ENCODE measurements around the gene ABCA6. TPM values are rescaled to one million over a fixed set of nuclear protein-coding genes. Genes with fewer than 3 reads are reported as not detected.

The ABCA6 gene
- polyA plus RNA-seq, 2 of the 4 experiments (the other 2 are of a cell fraction) = 0.05 TPM; not detected in 1

DNA sequence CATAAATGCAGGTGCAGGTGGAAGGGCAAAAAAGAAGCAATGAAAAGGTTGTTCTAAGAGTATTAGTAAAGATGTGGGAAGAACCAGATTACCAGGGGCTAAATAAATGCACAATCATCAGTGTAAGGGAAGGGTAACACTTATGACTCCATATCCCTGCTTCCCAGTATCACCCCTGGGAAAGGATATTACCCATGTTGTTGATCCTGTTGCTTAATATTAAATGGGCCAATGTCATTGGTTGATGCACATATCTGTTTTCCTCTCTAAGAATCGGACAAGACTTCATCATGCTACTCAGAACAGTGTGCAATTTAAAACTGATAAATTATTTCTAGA, 34.7 kb upstream of the ABCA6 start:
- no peak overlapping the region for H3K4me3 ChIP-seq
- H3K4me2 ChIP-seq = peak overlapping the region; percentile 62; the same call in 2 of the 3 replicates
- ATAC-seq = no peak
- POLR2A ChIA-PET = no interaction called here
- no peak for FAIRE-seq
- CTCF ChIA-PET = no interaction called here
- DNase-seq (ENCODE audit: low read depth in 1 of 2, low spot score in 1 of 2) = no peak
- H3K27ac ChIP-seq = peak overlapping the region; percentile 76 to 85
- TF ChIP-seq FOXS1 (CRISPR knock-in tag; IDR thresholded peaks at IDR 0.05) = no peak
- no peak for TF ChIP-seq CHD2 (IDR thresholded peaks at IDR 0.05; ENCODE audit: low read length, partially characterized antibody)
- TF ChIP-seq POLR2AphosphoS2 (conservative IDR thresholded peaks at IDR 0.05; ENCODE audit: low read length) = no peak
- TF ChIP-seq, protein P1, sequence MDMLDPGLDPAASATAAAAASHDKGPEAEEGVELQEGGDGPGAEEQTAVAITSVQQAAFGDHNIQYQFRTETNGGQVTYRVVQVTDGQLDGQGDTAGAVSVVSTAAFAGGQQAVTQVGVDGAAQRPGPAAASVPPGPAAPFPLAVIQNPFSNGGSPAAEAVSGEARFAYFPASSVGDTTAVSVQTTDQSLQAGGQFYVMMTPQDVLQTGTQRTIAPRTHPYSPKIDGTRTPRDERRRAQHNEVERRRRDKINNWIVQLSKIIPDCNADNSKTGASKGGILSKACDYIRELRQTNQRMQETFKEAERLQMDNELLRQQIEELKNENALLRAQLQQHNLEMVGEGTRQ (IDR thresholded peaks at IDR 0.05) = no peak
- TF ChIP-seq ZSCAN20 (CRISPR knock-in tag; IDR thresholded peaks at IDR 0.05) = no peak
- no peak for TF ChIP-seq NPAS2 (CRISPR knock-in tag; IDR thresholded peaks at IDR 0.05; ENCODE audit: borderline replicate concordance)
- TF ChIP-seq SMC3 (IDR thresholded peaks at IDR 0.05) = no peak
- TF ChIP-seq NFE2L2 (conservative IDR thresholded peaks at IDR 0.05; ENCODE audit: low read length) = no peak
- TF ChIP-seq FOSL2 (IDR thresholded peaks at IDR 0.05) = no peak
- TF ChIP-seq FOSL2 (CRISPR knock-in tag; IDR thresholded peaks at IDR 0.05) = no peak
- TF ChIP-seq BCL3 (IDR thresholded peaks at IDR 0.05) = no peak
- TF ChIP-seq FOSB (CRISPR knock-in tag; IDR thresholded peaks at IDR 0.05) = no peak
- TF ChIP-seq, protein P2, sequence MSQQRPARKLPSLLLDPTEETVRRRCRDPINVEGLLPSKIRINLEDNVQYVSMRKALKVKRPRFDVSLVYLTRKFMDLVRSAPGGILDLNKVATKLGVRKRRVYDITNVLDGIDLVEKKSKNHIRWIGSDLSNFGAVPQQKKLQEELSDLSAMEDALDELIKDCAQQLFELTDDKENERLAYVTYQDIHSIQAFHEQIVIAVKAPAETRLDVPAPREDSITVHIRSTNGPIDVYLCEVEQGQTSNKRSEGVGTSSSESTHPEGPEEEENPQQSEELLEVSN (IDR thresholded peaks at IDR 0.05; ENCODE audit: borderline replicate concordance, low read depth) = no peak
- TF ChIP-seq SREBF2 (IDR thresholded peaks at IDR 0.05) = no peak
- TF ChIP-seq, protein P3, sequence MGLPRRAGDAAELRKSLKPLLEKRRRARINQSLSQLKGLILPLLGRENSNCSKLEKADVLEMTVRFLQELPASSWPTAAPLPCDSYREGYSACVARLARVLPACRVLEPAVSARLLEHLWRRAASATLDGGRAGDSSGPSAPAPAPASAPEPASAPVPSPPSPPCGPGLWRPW (IDR thresholded peaks at IDR 0.05) = no peak
- no peak for TF ChIP-seq ZFP36 (IDR thresholded peaks at IDR 0.05; ENCODE audit: borderline replicate concordance, partially characterized antibody)
- TF ChIP-seq MAZ (IDR thresholded peaks at IDR 0.05; ENCODE audit: borderline replicate concordance, low read depth, low read length) = no peak
- H3K4me1 ChIP-seq = peaks cover 24% of the 10 kb centered on the region
- H3K9me3 ChIP-seq = 0 out of 3 replicates have a peak, but pooled peaks cover 3% of the 10 kb centered on the region
- 79% methylated on average over 1 of the region's 1 CpG for WGBS (ENCODE audit: missing lambda C conversion rate)

- Histone ChIP-seq H3K9me3 (0 out of 3 replicates have a peak, but pooled peaks cover 3% of the 10 kb centered on the region), H3K4me1 (peaks cover 24% of the 10 kb centered on the region), H3K27ac (peak overlapping the region; percentile 76 to 85), H3K4me3 (no peak overlapping the region), H3K4me2 (peak overlapping the region; percentile 62)
- ChIA-PET POLR2A (no interaction called here), CTCF (no interaction called here)
- 22% methylated on average over 4 of the region's 4 CpGs for WGBS (ENCODE audit: missing lambda C conversion rate)
- FAIRE-seq = peak; percentile 96
- DNase-seq (ENCODE audit: low read depth in 1 of 2, low spot score in 1 of 2) = peak; percentile 24 to 88
- peak; percentile 96 to 98 for ATAC-seq
- TF ChIP-seq EP300 (IDR thresholded peaks at IDR 0.05) = peak; percentile 41 to 65; a peak in 3 of 5 replicates
- TF ChIP-seq MAX (IDR thresholded peaks at IDR 0.05) = peak; percentile 77
- TF ChIP-seq KDM5A (IDR thresholded peaks at IDR 0.05) = no peak
- TF ChIP-seq, protein P4, sequence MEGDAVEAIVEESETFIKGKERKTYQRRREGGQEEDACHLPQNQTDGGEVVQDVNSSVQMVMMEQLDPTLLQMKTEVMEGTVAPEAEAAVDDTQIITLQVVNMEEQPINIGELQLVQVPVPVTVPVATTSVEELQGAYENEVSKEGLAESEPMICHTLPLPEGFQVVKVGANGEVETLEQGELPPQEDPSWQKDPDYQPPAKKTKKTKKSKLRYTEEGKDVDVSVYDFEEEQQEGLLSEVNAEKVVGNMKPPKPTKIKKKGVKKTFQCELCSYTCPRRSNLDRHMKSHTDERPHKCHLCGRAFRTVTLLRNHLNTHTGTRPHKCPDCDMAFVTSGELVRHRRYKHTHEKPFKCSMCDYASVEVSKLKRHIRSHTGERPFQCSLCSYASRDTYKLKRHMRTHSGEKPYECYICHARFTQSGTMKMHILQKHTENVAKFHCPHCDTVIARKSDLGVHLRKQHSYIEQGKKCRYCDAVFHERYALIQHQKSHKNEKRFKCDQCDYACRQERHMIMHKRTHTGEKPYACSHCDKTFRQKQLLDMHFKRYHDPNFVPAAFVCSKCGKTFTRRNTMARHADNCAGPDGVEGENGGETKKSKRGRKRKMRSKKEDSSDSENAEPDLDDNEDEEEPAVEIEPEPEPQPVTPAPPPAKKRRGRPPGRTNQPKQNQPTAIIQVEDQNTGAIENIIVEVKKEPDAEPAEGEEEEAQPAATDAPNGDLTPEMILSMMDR (IDR thresholded peaks at IDR 0.05) = no peak
- peak; percentile 91 for TF ChIP-seq FOSL2 (IDR thresholded peaks at IDR 0.05)
- TF ChIP-seq FOSL2 (CRISPR knock-in tag; IDR thresholded peaks at IDR 0.05) = peak; percentile 95
- peak; percentile 89 for TF ChIP-seq JUNB (IDR thresholded peaks at IDR 0.05)
- TF ChIP-seq BCL3 (IDR thresholded peaks at IDR 0.05) = no peak
- peak; percentile 70; the same call in 1 of the 2 replicates for TF ChIP-seq GATA3 (IDR thresholded peaks at IDR 0.05; ENCODE audit: borderline replicate concordance)
- no peak for TF ChIP-seq ZNF302 (CRISPR knock-in tag; IDR thresholded peaks at IDR 0.05)
- peak; percentile 64 to 89; a peak in 3 of 4 replicates for TF ChIP-seq CEBPB (IDR thresholded peaks at IDR 0.05)
- TF ChIP-seq RAD21 (conservative IDR thresholded peaks at IDR 0.05 in 1 of 2, IDR thresholded peaks at IDR 0.05 in 1 of 2) = peak in 1 of 2 experiments; percentile 22; a peak in 1 of 5 replicates
- TF ChIP-seq NR3C1 (IDR thresholded peaks at IDR 0.05) = no peak
- TF ChIP-seq HMGXB4 (CRISPR knock-in tag; IDR thresholded peaks at IDR 0.05; ENCODE audit: borderline replicate concordance) = no peak
- TF ChIP-seq RNF2 (IDR thresholded peaks at IDR 0.05; ENCODE audit: borderline replicate concordance, low read depth) = no peak
These were observed 34.1 kb upstream of the ABCA6 start for GRCh38 chr17:69175625-69176456.
